H1 (cell line): ENCODE data around the gene CAPN14. TPM values are rescaled to one million over a fixed set of nuclear protein-coding genes. Genes with fewer than 3 reads are reported as not detected.

Experiments
- CTCF ChIA-PET: fragments of 300-600 bp; sonication (Branson Sonifier 250); formaldehyde crosslinking; loops from one replicate; lab custom pipeline; 2021; ENCODE audit not compliant: partially characterized antibody; lab: Charles Lee
- POLR2A ChIA-PET: fragments of 300-600 bp; sonication (Branson Sonifier 250); formaldehyde crosslinking; loops from one replicate; lab custom pipeline; 2021; ENCODE audit warnings: inconsistent platforms; ENCODE audit not compliant: partially characterized antibody; lab: Charles Lee
- DNase-seq, 2 experiments: peaks; one replicate each; pipeline versions ENCODE4 v3.0.0 to v3.0.0-alpha.2; 2010 to 2022; ENCODE audit warnings: low spot score in 2 of 2, low read depth in 1 of 2, mixed read lengths in 1 of 2
- FAIRE-seq: peaks from 2 replicates; lab custom pipeline; 2011; peaks lifted over from hg19 to GRCh38; lab: Jason Lieb, UNC
- H2AFZ ChIP-seq: 2 replicates; pipeline ENCODE4 v1.8.1; 2012; ENCODE audit warnings: low read length, inconsistent platforms
- H2AK5ac ChIP-seq: 2 replicates; pipeline ENCODE4 v1.6.1; 2013; ENCODE audit warnings: low read depth, low read length
- H2BK120ac ChIP-seq: replicated peaks from 2 replicates; pipeline ENCODE3; 2013; ENCODE audit warnings: low read depth, low read length, inconsistent platforms
- H2BK12ac ChIP-seq: 2 replicates; pipeline ENCODE4 v1.6.1; 2013; ENCODE audit warnings: low read depth, low read length
- H2BK15ac ChIP-seq: 2 replicates; pipeline ENCODE4 v1.6.1; 2013; ENCODE audit warnings: low read length
- H2BK20ac ChIP-seq: 2 replicates; pipeline ENCODE4 v1.6.1; 2013; ENCODE audit warnings: low read length
- H2BK5ac ChIP-seq: 2 replicates; pipeline ENCODE4 v1.6.1; 2013; ENCODE audit warnings: low read depth, low read length
- H3K14ac ChIP-seq: 2 replicates; pipeline ENCODE4 v1.6.1; 2013; ENCODE audit warnings: inconsistent platforms; ENCODE audit not compliant: insufficient read length
- H3K18ac ChIP-seq: 2 replicates; pipeline ENCODE4 v1.6.1; 2013; ENCODE audit warnings: low read length; ENCODE audit errors: extremely low read depth
- H3K23ac ChIP-seq: 2 replicates; pipeline ENCODE4 v1.6.1; 2013; ENCODE audit warnings: inconsistent platforms; ENCODE audit not compliant: insufficient read length
- H3K23me2 ChIP-seq: 2 replicates; pipeline ENCODE4 v1.6.1; 2013; ENCODE audit warnings: low read depth, low read length
- H3K27ac ChIP-seq: 2 replicates; pipeline ENCODE4 v1.6.1; 2011; ENCODE audit warnings: low read depth, low read length, inconsistent platforms
- H3K27me3 ChIP-seq, 4 experiments: replicated peaks in 1 of 4; 1 replicate in 1 of 4; 2 replicates in 3 of 4; pipeline versions ENCODE4 v1.6.1 to v1.8.1; 2011 to 2013; ENCODE audit warnings: low read length in 3 of 4, mild to moderate bottlenecking in 3 of 4, inconsistent platforms in 2 of 4, mixed read lengths in 2 of 4, moderate library complexity in 1 of 4; ENCODE audit not compliant: control insufficient read depth in 3 of 4, insufficient read depth in 3 of 4; ENCODE audit errors: extremely low read depth in 1 of 4
- H3K36me3 ChIP-seq, 4 experiments: 2 replicates each; pipeline versions ENCODE4 v1.6.1 to v1.8.1; 2011 to 2013; ENCODE audit warnings: mild to moderate bottlenecking in 4 of 4, low read length in 3 of 4, moderate library complexity in 2 of 4, control low read depth in 1 of 4, inconsistent platforms in 1 of 4; ENCODE audit not compliant: insufficient read depth in 4 of 4, control insufficient read depth in 2 of 4
- H3K4ac ChIP-seq: replicated peaks from 2 replicates; pipeline ENCODE3; 2013; ENCODE audit warnings: low read length, low read depth, mixed read lengths, inconsistent platforms; ENCODE audit not compliant: insufficient read length
- H3K4me1 ChIP-seq, 4 experiments: replicated peaks in 1 of 4; 1 replicate in 1 of 4; 2 replicates in 3 of 4; pipeline versions ENCODE4 v1.6.1 to v1.8.1; 2011 to 2013; ENCODE audit warnings: low read length in 3 of 4, inconsistent platforms in 2 of 4, mixed read lengths in 1 of 4; ENCODE audit not compliant: insufficient read depth in 4 of 4, control insufficient read depth in 3 of 4
- H3K4me2 ChIP-seq, 2 experiments: 2 replicates each; pipeline versions ENCODE4 v1.6.1 to v1.8.1; 2011 to 2013; ENCODE audit warnings: low read depth in 2 of 2, low read length in 2 of 2, control low read depth in 1 of 2, inconsistent platforms in 1 of 2, mild to moderate bottlenecking in 1 of 2; ENCODE audit not compliant: insufficient read depth in 1 of 2
- H3K4me3 ChIP-seq, 4 experiments: fragments of 200-600, 300-600 bp in 1 of 4; sonication (generic), shearing (Covaris generic), sonication (Bioruptor Twin) in 1 of 4; 2 replicates each; pipeline versions ENCODE4 v1.5.1 to v1.8.1; 2011 to 2016; ENCODE audit warnings: low read length in 4 of 4, low read depth in 3 of 4, control low read depth in 2 of 4, inconsistent platforms in 2 of 4, mild to moderate bottlenecking in 2 of 4, mixed read lengths in 1 of 4, moderate library complexity in 1 of 4; ENCODE audit not compliant: insufficient read depth in 2 of 4; ENCODE audit errors: extremely low read depth in 1 of 4
- H3K56ac ChIP-seq: replicated peaks from 2 replicates; pipeline ENCODE3; 2013; ENCODE audit warnings: low read depth, mild to moderate bottlenecking, mixed read lengths, low read length, inconsistent platforms; ENCODE audit not compliant: insufficient read length
- H3K79me1 ChIP-seq: 2 replicates; pipeline ENCODE4 v1.6.1; 2013; ENCODE audit warnings: low read depth, low read length, control low read depth
- H3K79me2 ChIP-seq, 2 experiments: 2 replicates each; pipeline versions ENCODE4 v1.6.1 to v1.8.1; 2012 to 2013; ENCODE audit warnings: low read length in 2 of 2, mild to moderate bottlenecking in 2 of 2, inconsistent platforms in 1 of 2; ENCODE audit not compliant: insufficient read depth in 2 of 2, control insufficient read depth in 1 of 2
- H3K9ac ChIP-seq, 4 experiments: replicated peaks in 1 of 4; 1 replicate in 1 of 4; 2 replicates in 3 of 4; pipeline versions ENCODE4 v1.6.1 to v1.8.1; 2011 to 2013; ENCODE audit warnings: low read depth in 3 of 4, low read length in 3 of 4, control low read depth in 2 of 4, mild to moderate bottlenecking in 2 of 4, moderate library complexity in 2 of 4, inconsistent platforms in 1 of 4; ENCODE audit errors: extremely low read depth in 1 of 4
- H3K9me3 ChIP-seq, 2 experiments: 2 replicates each; pipeline versions ENCODE4 v1.6.1 to v1.8.1; 2012 to 2013; ENCODE audit warnings: mild to moderate bottlenecking in 2 of 2, moderate library complexity in 2 of 2, control low read depth in 1 of 2, inconsistent platforms in 1 of 2, low read depth in 1 of 2, low read length in 1 of 2, mixed read lengths in 1 of 2; ENCODE audit not compliant: insufficient read depth in 2 of 2
- H4K20me1 ChIP-seq, 2 experiments: replicated peaks in 1 of 2; 2 replicates each; pipeline versions ENCODE3 to v1.8.1; 2011 to 2013; ENCODE audit warnings: inconsistent platforms in 2 of 2, low read length in 2 of 2, mild to moderate bottlenecking in 1 of 2; ENCODE audit not compliant: insufficient read depth in 2 of 2, control insufficient read depth in 1 of 2
- H4K5ac ChIP-seq: 2 replicates; pipeline ENCODE4 v1.6.1; 2013; ENCODE audit warnings: low read length, low read depth, mixed read lengths, inconsistent platforms; ENCODE audit not compliant: insufficient read length
- H4K8ac ChIP-seq: 2 replicates; pipeline ENCODE4 v1.8.0; 2013; ENCODE audit warnings: mild to moderate bottlenecking, moderate library complexity, low read length, inconsistent platforms; ENCODE audit not compliant: insufficient read depth; ENCODE audit errors: extremely low read depth
- H4K91ac ChIP-seq: replicated peaks from 2 replicates; pipeline ENCODE3; 2013; ENCODE audit warnings: low read length, mixed read lengths, inconsistent platforms; ENCODE audit not compliant: insufficient read length
- FOSL1 ChIP-seq: IDR thresholded peaks from 2 replicates; pipeline ENCODE4 v1.6.1; 2011; ENCODE audit warnings: mild to moderate bottlenecking, low read depth, low read length, moderate library complexity; ENCODE audit not compliant: insufficient read depth
- RAD21 ChIP-seq, 2 experiments: IDR thresholded peaks in 1 of 2; conservative IDR thresholded peaks in 1 of 2; 2 replicates each; pipeline ENCODE4 v1.6.1; 2011; ENCODE audit warnings: low read depth in 2 of 2, low read length in 2 of 2, improper control_type of control experiment in 1 of 2, inconsistent platforms in 1 of 2, mild to moderate bottlenecking in 1 of 2, moderate library complexity in 1 of 2
- WGBS, 2 experiments: shearing (Covaris generic) in 1 of 2; methylation state at CpG; one replicate each; pipeline versions ENCODE4 v1.1.6 to v1.1.7; 2013 to 2015; ENCODE audit warnings: low lambda C conversion rate in 2 of 2, mixed read lengths in 2 of 2, inconsistent platforms in 1 of 2, low coverage in 1 of 2, missing lambda C conversion rate in 1 of 2; ENCODE audit not compliant: insufficient replicate concordance in 2 of 2, insufficient coverage in 1 of 2, insufficient read length in 1 of 2; ENCODE audit errors: extremely low coverage in 1 of 2, missing lambda C conversion rate in 1 of 2; 5-methylcytosine and 5-hydroxymethylcytosine counted together
- polyA plus RNA-seq, 7 experiments: library from polyadenylated mRNA; depleted of rRNA in 3 of 7; stranded (reverse) in 5 of 7; unstranded in 2 of 7; fragments of >200 nt in 5 of 7; fragments of 200-250 nt in 2 of 7; gene quantifications; 1 replicate in 5 of 7; 2 replicates in 1 of 7; 4 replicates in 1 of 7; pipeline versions ENCODE4 v1.2.1 to v1.2.3, GENCODE V29; 2011 to 2013; ENCODE audit warnings: missing spikeins in 2 of 7, mixed read lengths in 2 of 7
- total RNA-seq: library from RNA; stranded (reverse); fragmentation: NEBNext Ultra II Directional; extraction: Animal tissue kit (Norgen Biotek cat#: 25700); gene quantifications from 2 replicates; pipeline ENCODE4 v1.2.1, GENCODE V29; 2021

CAPN14 gene
- total and polyA plus RNA-seq, 2 of the 8 experiments (the other 6 are each of a cell fraction or from before 2014, with no cell fraction given) = 0.07 TPM; not detected in 1

GRCh38 chr2:31263636-31264190 lies 46.4 kb upstream of the CAPN14 start:
- Histone ChIP-seq H4K5ac (no peak overlapping the region), H3K79me2 (no peaks in the 10 kb centered on the region), H4K20me1 (peaks cover 0 to 1% of the 10 kb centered on the region in 2 experiments), H3K18ac (no peak overlapping the region), H2BK120ac (no peak overlapping the region), H3K23ac (no peak overlapping the region), H4K8ac (no peak overlapping the region), H3K56ac (no peak overlapping the region), H3K4me1 (peaks cover 0 to under 1% (median 0%) of the 10 kb centered on the region in 4 experiments; a peak in 1 of 7 replicates), H3K4ac (no peak overlapping the region), H3K23me2 (no peaks in the 10 kb centered on the region), H3K27me3 (no peaks in the 10 kb centered on the region), H2BK15ac (no peak overlapping the region), H2BK12ac (no peak overlapping the region), H2BK20ac (no peak overlapping the region), H3K4me2 (no peak overlapping the region), H3K9ac (no peak overlapping the region), H3K36me3 (no peaks in the 10 kb centered on the region; a peak in 1 of 8 replicates), H2BK5ac (no peak overlapping the region), H3K9me3 (no peaks in the 10 kb centered on the region), H3K27ac (no peak overlapping the region), H3K79me1 (no peaks in the 10 kb centered on the region), H3K14ac (no peak overlapping the region), H4K91ac (no peak overlapping the region), H2AFZ (no peak overlapping the region), H2AK5ac (no peak overlapping the region), H3K4me3 (no peak overlapping the region)
- ChIA-PET CTCF (interaction anchor here (0.6 to 2.3 kb wide), 4 partner anchors 10 to 1035 kb away, joined by 3 to 9 read pairs (median 5); no protein-coding TSS in a partner anchor), POLR2A (no interaction called here)
- DNase-seq (no peak), FAIRE-seq (no peak)
- WGBS, 2 experiments = 82% methylated on average over 3 of the region's 3 CpGs; no CpG with 5 or more reads in 1 of the 2 experiments
- 0 out of 4 replicates have a peak, but pooled peaks of 1 of the 2 experiments have one; percentile 7 for TF ChIP-seq RAD21 (IDR thresholded peaks at IDR 0.05 in 1 of 2, conservative IDR thresholded peaks at IDR 0.05 in 1 of 2; ENCODE audit: low read depth in 2 of 2, low read length in 2 of 2)
- no peak for TF ChIP-seq FOSL1
